HL-60/S4 treated with phorbol 12-myristate 13-acetate at 8.2 ng/mL for 4 days and 3 days (cell line): Measurements from ENCODE around the gene ZNF341.

Experiments used
- in situ Hi-C: fragments of 300-500 bp; cut with MboI; formaldehyde crosslinking; loops from 2 replicates; pipeline ENCODE4 v1.15.0; 2022; ENCODE audit warnings: low sequenced_read_pairs

ZNF341 gene

GRCh38 chr20:33839591-33839990 lies 107.8 kb downstream of the ZNF341 start:
- in situ Hi-C loops: no loop called here

GRCh38 chr20:33840160-33840559 lies 108.4 kb downstream of the ZNF341 start:
- in situ Hi-C loops: no loop called here

DNA sequence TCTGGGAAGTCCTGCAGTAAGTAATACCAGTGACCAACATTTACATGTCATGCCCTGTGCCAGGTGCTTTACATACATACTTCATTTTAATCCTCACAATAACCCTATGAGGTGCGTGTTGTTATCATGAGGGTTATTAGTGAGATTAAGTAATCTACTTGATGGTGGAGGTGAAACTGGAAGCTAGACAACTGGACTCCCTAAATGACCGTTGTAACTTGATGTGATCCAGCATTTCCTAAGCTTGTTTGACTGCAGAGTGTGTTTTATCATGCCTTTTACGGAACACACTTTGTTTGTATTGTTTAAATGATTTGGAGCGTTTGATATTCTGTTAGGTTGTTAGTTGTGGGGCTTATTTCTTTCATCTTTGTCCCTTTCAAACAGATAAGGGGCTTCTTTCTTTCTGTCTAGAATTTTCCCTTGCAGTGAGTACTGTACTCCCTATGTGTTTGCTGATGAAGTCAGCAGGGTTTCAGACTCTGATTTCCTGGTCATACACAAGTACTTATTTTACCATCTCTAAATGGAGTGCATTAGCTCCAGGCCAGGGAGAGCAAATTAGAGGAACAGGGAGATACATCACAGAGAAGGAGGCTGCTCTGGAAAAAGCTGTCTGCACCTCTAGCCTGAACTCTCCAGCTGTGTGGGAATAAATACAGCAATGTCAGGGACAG lies 109.1 kb downstream of the ZNF341 start:
- in situ Hi-C loops: no loop called here

DNA sequence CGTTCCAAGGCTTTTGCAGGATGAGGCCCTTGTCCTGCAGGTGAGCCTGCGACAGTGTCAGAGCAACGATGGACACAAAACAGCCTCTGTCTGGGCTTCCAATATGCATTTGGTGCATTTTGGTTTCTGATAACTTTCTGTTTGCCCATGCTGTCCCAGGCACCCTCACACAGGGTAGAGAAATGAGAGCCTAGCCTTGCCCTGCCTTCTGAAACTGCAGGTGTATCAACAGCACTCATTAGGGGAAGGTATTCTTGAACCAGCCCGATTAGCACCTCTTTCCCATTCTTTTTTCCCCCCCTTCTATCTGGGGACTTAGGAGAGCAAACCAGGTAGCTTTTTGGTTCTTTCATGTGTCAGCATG lies 109.6 kb downstream of the ZNF341 start:
- in situ Hi-C loops: no loop called here
